GM12872 (cell line): ENCODE results near the gene TMEM95.

Source experiments
- CTCF ChIP-seq: IDR thresholded peaks from 3 replicates; pipeline ENCODE4 v1.5.1; 2011; ENCODE audit warnings: low read depth, mild to moderate bottlenecking, low read length, moderate library complexity; ENCODE audit not compliant: insufficient read depth

TMEM95 gene

GRCh38 chr17:7382901-7383300 is 27.9 kb downstream of the TMEM95 start:
- no peak for TF ChIP-seq CTCF

GRCh38 chr17:7383371-7383741 is 28.4 kb downstream of the TMEM95 start:
- no peak for TF ChIP-seq CTCF

GRCh38 chr17:7383742-7384488 is 29.0 kb downstream of the TMEM95 start:
- TF ChIP-seq CTCF = no peak

GRCh38 chr17:7384489-7385081 is 29.6 kb downstream of the TMEM95 start:
- no peak for TF ChIP-seq CTCF

GRCh38 chr17:7388856-7389255 is 33.9 kb downstream of the TMEM95 start:
- TF ChIP-seq CTCF = no peak

GRCh38 chr17:7389924-7390910 is 35.3 kb downstream of the TMEM95 start:
- TF ChIP-seq CTCF = no peak

- TF ChIP-seq CTCF = no peak
These were observed 36.4 kb downstream of the TMEM95 start for GRCh38 chr17:7391307-7391706.
